CD4-positive, alpha-beta T cell (primary cell): ENCODE results near the gene SLC4A7. TPM values are rescaled to one million over a fixed set of nuclear protein-coding genes. Genes with fewer than 3 reads are reported as not detected.

Experiments
- ATAC-seq: fragments of 200-7000 bp; cut with Tn5 transposase; one replicate; pipeline ENCODE4 v1.10.0; 2022; ENCODE audit warnings: mild to moderate bottlenecking; ENCODE audit not compliant: poor library complexity
- CTCF ChIA-PET: fragments of 350-600 bp; sonication (Branson Sonifier 250); formaldehyde crosslinking; loops from one replicate; lab custom pipeline; 2021; ENCODE audit warnings: antibody characterized with exemption, inconsistent platforms; lab: Charles Lee
- POLR2A ChIA-PET: fragments of 350-600 bp; sonication (Branson Sonifier 250); formaldehyde crosslinking; loops from one replicate; lab custom pipeline; 2021; ENCODE audit warnings: antibody characterized with exemption, inconsistent platforms; lab: Charles Lee
- DNase-seq, 14 experiments: peaks; one replicate each; pipeline ENCODE4 v3.0.0-alpha.2; 2013 to 2020; ENCODE audit warnings: mixed read lengths in 2 of 14
- H3K27ac ChIP-seq, 2 donors: one replicate each; pipeline versions ENCODE4 v1.5.1 to v1.7.0; 2013; ENCODE audit warnings: low read length in 2 of 2, low read depth in 1 of 2, mild to moderate bottlenecking in 1 of 2
- H3K27me3 ChIP-seq, 2 experiments: 1 replicate in 1 of 2; 2 replicates in 1 of 2; pipeline versions ENCODE4 v1.6.1 to v1.7.0; 2013; ENCODE audit warnings: low read length in 2 of 2, control low read depth in 1 of 2, mild to moderate bottlenecking in 1 of 2, moderate library complexity in 1 of 2; ENCODE audit not compliant: insufficient read depth in 2 of 2, control insufficient read depth in 1 of 2
- H3K36me3 ChIP-seq: one replicate; pipeline ENCODE4 v1.6.1; 2013; ENCODE audit warnings: low read length, control low read depth; ENCODE audit not compliant: insufficient read depth
- H3K4me1 ChIP-seq: one replicate; pipeline ENCODE4 v1.6.1; 2013; ENCODE audit warnings: low read length, control low read depth; ENCODE audit not compliant: insufficient read depth
- H3K4me3 ChIP-seq: one replicate; pipeline ENCODE4 v1.5.1; 2013; ENCODE audit warnings: mild to moderate bottlenecking, low read length, moderate library complexity
- H3K9me3 ChIP-seq, 2 experiments: 1 replicate in 1 of 2; 2 replicates in 1 of 2; pipeline versions ENCODE4 v1.6.1 to v1.7.0; 2013; ENCODE audit warnings: low read length in 2 of 2, mild to moderate bottlenecking in 2 of 2, control low read depth in 1 of 2, moderate library complexity in 1 of 2; ENCODE audit not compliant: control insufficient read depth in 1 of 2, insufficient read depth in 1 of 2
- H3K27ac Mint-ChIP-seq: one replicate; pipeline ENCODE4 v1.8.0; 2020; ENCODE audit warnings: mixed read lengths
- H3K27me3 Mint-ChIP-seq: one replicate; pipeline ENCODE4 v1.8.0; 2021; ENCODE audit warnings: mixed read lengths
- H3K36me3 Mint-ChIP-seq: one replicate; pipeline ENCODE4 v1.8.0; 2021; ENCODE audit warnings: low read depth, mixed read lengths
- H3K4me1 Mint-ChIP-seq: one replicate; pipeline ENCODE4 v1.8.0; 2021; ENCODE audit warnings: low read depth, mixed read lengths
- H3K4me3 Mint-ChIP-seq: one replicate; pipeline ENCODE4 v1.8.0; 2020; ENCODE audit warnings: mild to moderate bottlenecking, mixed read lengths
- H3K9me3 Mint-ChIP-seq: one replicate; pipeline ENCODE4 v1.8.0; 2020; ENCODE audit warnings: mixed read lengths
- intact Hi-C, 2 experiments: fragments of 100-400 bp; cut with DNase I in 1 of 2; cut with micrococcal nuclease in 1 of 2; formaldehyde crosslinking; loops; one replicate each; pipeline versions ENCODE4 v1.15.1 to v1.9.0; 2023 to 2025; cut with DNase I, micrococcal nuclease
- total RNA-seq, 174 experiments: library from RNA in 2 of 174; stranded (reverse) in 2 of 174; gene quantifications; one replicate each; pipeline ENCODE4 v1.2.3 and lab custom pipeline; 2021 to 2026
- TF ChIP-seq, protein P1 (sequence below): fragments of 200-600 bp; IDR thresholded peaks from one replicate; pipeline ENCODE4 v1.8.0; 2022; ENCODE audit warnings: antibody characterized with exemption, mild to moderate bottlenecking

SLC4A7 gene
- total RNA-seq, 2 experiments from 2014 or later: 37.0 to 38.3 TPM

DNA sequence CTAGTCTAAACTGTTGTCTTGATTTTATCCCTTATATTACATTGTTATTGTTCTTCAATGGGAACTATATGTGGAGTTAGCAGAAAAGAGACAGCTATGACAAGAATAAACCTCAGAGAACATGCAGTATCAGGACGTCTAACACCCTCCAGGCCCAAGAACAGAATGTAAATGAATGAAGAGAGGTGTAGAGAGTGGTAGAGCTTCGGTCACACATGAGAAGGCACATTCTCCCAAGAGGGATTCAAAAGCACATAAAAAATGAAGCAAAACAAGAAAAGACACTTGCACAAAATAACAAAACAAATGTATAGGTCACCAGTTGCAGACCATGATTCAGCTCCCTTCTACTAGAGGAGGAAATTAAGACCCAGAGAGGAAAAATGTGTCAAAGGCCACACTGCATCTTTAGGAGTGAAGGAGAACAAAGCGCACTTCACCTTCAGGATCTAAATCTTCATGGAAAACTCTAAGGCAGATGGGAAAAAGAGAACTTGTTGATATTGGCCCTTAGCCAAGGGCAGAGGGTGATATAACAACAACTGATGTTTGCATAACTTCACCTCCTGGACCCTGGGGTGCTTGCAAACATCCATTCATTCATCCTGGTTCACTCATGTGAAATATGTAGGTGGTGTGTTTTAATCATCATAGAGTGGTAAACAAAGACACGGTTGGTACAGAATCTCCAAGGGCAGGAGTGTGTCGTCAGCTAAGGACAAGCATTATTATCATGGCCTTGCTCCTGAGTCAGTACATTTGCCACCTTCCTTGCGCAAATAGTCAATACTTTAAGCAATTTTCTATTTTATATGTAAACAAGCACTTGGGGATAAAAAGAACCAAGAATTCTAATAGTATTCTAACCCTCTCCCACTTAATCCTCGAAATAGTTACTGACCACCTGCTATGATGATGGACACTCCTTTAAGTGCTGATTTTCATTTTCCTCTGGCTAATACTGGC is 123.8 kb downstream of the SLC4A7 start:
- peak overlapping the region; percentile 82 for H3K27ac Mint-ChIP-seq
- H3K4me1 Mint-ChIP-seq: peaks cover 39% of the 10 kb centered on the region
- H3K27ac ChIP-seq: no peak overlapping the region
- TF ChIP-seq, protein P1, sequence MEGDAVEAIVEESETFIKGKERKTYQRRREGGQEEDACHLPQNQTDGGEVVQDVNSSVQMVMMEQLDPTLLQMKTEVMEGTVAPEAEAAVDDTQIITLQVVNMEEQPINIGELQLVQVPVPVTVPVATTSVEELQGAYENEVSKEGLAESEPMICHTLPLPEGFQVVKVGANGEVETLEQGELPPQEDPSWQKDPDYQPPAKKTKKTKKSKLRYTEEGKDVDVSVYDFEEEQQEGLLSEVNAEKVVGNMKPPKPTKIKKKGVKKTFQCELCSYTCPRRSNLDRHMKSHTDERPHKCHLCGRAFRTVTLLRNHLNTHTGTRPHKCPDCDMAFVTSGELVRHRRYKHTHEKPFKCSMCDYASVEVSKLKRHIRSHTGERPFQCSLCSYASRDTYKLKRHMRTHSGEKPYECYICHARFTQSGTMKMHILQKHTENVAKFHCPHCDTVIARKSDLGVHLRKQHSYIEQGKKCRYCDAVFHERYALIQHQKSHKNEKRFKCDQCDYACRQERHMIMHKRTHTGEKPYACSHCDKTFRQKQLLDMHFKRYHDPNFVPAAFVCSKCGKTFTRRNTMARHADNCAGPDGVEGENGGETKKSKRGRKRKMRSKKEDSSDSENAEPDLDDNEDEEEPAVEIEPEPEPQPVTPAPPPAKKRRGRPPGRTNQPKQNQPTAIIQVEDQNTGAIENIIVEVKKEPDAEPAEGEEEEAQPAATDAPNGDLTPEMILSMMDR: no peak
- no peaks in the 10 kb centered on the region for H3K36me3 ChIP-seq
- H3K27me3 Mint-ChIP-seq: no peaks in the 10 kb centered on the region
- H3K4me3 Mint-ChIP-seq: no peak overlapping the region
- ChIA-PET POLR2A (no interaction called here), CTCF (interaction anchor here (1.3 kb wide), 1 partner anchor 9 kb away, joined by 3 read pairs; the partner anchor contains the start of gene NEK10)
- H3K36me3 Mint-ChIP-seq: no peaks in the 10 kb centered on the region
- H3K4me3 ChIP-seq: no peak overlapping the region
- ATAC-seq (no peak), DNase-seq (no peak)
- H3K27me3 ChIP-seq: no peaks in the 10 kb centered on the region
- H3K9me3 ChIP-seq: no peaks in the 10 kb centered on the region
- no peaks in the 10 kb centered on the region for H3K9me3 Mint-ChIP-seq
- intact Hi-C loops: loop anchor here (5.0 to 10.0 kb wide), 2 partner anchors 982 to 984 kb away; partner anchors contain the start of genes AZI2 (in 1 of the 2) and ZCWPW2 (in 1 of the 2)
- peaks cover 8% of the 10 kb centered on the region for H3K4me1 ChIP-seq

DNA sequence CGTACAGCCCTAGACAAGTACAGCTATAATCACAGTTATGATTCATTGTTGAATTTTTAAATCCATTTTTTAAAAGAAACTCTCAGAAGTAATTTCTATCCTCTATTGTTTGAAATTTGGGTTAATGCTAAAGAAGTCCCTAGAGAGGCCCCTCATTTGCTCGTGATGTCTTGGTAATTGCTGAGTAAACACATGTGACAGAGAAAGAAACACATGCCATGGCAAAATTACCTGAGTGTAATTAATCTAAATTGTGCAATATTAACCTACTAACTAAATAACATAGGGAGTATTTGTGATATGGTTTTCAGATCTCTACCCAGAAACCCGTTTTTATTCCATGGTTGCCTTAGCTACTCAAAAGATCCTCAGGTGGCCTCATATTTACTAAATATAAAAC is 125.8 kb downstream of the SLC4A7 start:
- intact Hi-C loops: loop anchor here in 1 of 2 experiments (5.0 kb wide), 3 partner anchors 109 to 324 kb away; no protein-coding TSS in a partner anchor
- H3K4me3 Mint-ChIP-seq: no peak overlapping the region
- no peaks in the 10 kb centered on the region for H3K36me3 ChIP-seq
- no peaks in the 10 kb centered on the region for H3K27me3 Mint-ChIP-seq
- H3K4me1 Mint-ChIP-seq: peaks cover 39% of the 10 kb centered on the region
- H3K27ac Mint-ChIP-seq: no peak overlapping the region
- no peak for ATAC-seq
- no peaks in the 10 kb centered on the region for H3K9me3 Mint-ChIP-seq
- CTCF ChIA-PET: interaction anchor here (0.6 to 1.3 kb wide), 13 partner anchors 8 to 323 kb away, joined by 3 to 14 read pairs (median 3); partner anchors contain the start of gene NEK10
- H3K4me1 ChIP-seq: peaks cover 8% of the 10 kb centered on the region
- POLR2A ChIA-PET: interaction anchor here (0.8 to 1.4 kb wide), 3 partner anchors 8 to 109 kb away, joined by 3 to 5 read pairs (median 3); partner anchors contain the start of gene NEK10
- H3K36me3 Mint-ChIP-seq: no peaks in the 10 kb centered on the region
- no peak for DNase-seq
- TF ChIP-seq, protein P1: no peak
- H3K27ac ChIP-seq: no peak overlapping the region
- H3K9me3 ChIP-seq: no peaks in the 10 kb centered on the region
- H3K4me3 ChIP-seq: no peak overlapping the region
- no peaks in the 10 kb centered on the region for H3K27me3 ChIP-seq

DNA sequence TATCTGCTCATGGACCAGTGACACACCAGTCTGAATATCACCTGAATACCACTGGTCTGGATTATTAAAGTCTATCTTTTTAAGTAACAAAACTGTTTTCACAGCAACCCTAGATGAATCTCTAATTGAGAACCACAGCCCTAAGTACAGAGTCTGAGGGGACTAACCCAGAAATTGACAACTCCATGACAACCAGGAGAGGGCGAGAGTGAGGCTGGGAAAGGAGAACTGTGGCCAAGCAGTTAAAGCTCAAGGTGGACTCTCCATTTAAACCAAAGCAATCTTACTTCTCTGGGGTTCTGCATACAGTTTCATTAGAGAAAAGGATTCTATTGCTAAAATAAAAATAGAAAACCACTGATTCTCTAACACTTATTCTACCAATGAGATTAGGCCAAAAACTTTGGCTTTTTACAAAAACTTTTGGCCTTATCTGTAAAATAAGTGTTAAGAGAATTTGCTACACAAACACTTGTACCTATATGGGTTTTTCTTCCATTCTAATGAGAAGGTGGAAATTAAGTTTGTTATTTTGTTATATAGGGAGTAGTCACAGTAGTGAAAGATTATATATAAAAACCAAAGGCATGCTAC is 126.4 kb downstream of the SLC4A7 start:
- Histone ChIP-seq H3K4me3 (no peak overlapping the region), H3K36me3 (no peaks in the 10 kb centered on the region), H3K9me3 (no peaks in the 10 kb centered on the region), H3K27ac (no peak overlapping the region), H3K27me3 (no peaks in the 10 kb centered on the region), H3K4me1 (peaks cover 8% of the 10 kb centered on the region)
- H3K27ac Mint-ChIP-seq: no peak overlapping the region
- ChIA-PET CTCF (interaction anchor here (0.6 to 1.3 kb wide), 13 partner anchors 9 to 324 kb away, joined by 3 to 14 read pairs (median 3); partner anchors contain the start of gene NEK10), POLR2A (interaction anchor here (0.8 to 1.4 kb wide), 3 partner anchors 8 to 110 kb away, joined by 3 to 5 read pairs (median 3); partner anchors contain the start of gene NEK10)
- no peaks in the 10 kb centered on the region for H3K36me3 Mint-ChIP-seq
- no peaks in the 10 kb centered on the region for H3K9me3 Mint-ChIP-seq
- no peak overlapping the region for H3K4me3 Mint-ChIP-seq
- H3K27me3 Mint-ChIP-seq: no peaks in the 10 kb centered on the region
- DNase-seq (peak; percentile 28 to 79 (median 40)), ATAC-seq (peak; percentile 83)
- TF ChIP-seq, protein P1: peak; percentile 73
- peaks cover 39% of the 10 kb centered on the region for H3K4me1 Mint-ChIP-seq
- intact Hi-C loops: loop anchor here (1.0 to 5.0 kb wide), 4 partner anchors 110 to 325 kb away; no protein-coding TSS in a partner anchor
